ENCODE data around the gene PLTP. TPM values are rescaled to one million over a fixed set of nuclear protein-coding genes. Genes with fewer than 3 reads are reported as not detected.

The PLTP gene
- total RNA-seq, 1 donor from 2014 or later = 27.1 TPM

DNA sequence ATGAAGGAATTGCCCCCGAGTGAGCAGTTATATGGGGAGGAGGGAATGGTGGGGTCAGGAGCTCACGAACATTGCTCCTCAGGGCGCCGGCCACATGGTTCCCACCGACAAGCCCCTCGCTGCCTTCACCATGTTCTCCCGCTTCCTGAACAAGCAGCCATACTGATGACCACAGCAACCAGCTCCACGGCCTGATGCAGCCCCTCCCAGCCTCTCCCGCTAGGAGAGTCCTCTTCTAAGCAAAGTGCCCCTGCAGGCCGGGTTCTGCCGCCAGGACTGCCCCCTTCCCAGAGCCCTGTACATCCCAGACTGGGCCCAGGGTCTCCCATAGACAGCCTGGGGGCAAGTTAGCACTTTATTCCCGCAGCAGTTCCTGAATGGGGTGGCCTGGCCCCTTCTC, 13.7 kb downstream of the PLTP start:
- DNase-seq = no peak

- DNase-seq = no peak
These were observed 14.3 kb downstream of the PLTP start for GRCh38 chr20:45897692-45898091.

GRCh38 chr20:45897289-45897688, 14.7 kb downstream of the PLTP start:
- DNase-seq = no peak

- no peak for DNase-seq
These were observed 15.3 kb downstream of the PLTP start for GRCh38 chr20:45896641-45897161.

DNA sequence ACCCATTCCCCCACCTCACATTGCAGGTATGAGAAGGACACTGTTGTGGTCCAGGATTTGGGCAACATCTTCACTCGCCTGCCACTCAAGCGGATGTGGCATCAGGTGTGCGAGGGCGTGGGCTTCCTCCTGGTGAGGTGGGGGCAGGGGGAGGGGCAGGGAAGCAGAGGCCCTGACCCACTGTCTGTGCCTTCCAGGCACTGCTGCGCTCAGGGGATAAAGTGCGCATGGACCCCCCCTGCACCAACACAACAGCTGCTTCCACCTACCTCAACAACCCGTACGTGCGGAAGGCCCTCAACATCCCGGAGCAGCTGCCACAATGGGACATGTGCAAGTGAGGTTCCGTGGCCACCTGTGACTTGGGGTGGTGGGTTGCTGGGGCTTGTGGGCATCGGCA, 17.2 kb downstream of the PLTP start:
- no peak for DNase-seq

GRCh38 chr20:45893831-45894230, 18.1 kb downstream of the PLTP start:
- DNase-seq = no peak

DNA sequence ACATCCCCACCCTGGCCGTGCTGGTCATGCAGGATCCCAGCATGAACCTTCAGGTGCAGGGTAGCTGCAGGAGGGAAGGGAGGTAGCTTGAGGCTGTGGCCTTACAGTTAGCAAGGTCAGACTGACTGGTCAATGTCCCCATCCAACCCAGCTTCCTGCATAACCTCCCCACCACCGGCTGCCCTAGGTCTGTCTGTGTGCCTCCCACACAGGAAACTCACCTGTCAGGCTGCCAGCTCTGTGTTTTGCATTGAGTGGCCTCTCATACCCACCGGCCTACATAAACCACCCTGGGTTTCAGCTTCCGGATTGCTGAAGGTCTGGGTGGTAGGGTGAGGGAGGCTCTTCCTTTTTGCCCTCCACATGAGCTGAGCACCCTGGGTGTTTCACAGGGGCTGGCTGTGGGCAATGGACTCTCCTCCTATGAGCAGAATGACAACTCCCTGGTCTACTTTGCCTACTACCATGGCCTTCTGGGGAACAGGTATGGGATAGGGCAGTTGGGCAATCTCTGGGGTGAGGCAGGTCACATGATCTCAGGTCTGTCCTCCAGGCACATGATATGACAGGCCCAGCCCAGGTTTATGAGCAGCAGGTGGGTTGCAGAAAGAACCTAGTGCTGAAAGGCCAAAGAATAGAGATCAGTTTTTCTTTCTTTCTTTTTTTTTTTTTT, 19.0 kb downstream of the PLTP start:
- no peak for DNase-seq

GRCh38 chr20:45892049-45892825, 19.7 kb downstream of the PLTP start:
- DNase-seq = no peak

DNA sequence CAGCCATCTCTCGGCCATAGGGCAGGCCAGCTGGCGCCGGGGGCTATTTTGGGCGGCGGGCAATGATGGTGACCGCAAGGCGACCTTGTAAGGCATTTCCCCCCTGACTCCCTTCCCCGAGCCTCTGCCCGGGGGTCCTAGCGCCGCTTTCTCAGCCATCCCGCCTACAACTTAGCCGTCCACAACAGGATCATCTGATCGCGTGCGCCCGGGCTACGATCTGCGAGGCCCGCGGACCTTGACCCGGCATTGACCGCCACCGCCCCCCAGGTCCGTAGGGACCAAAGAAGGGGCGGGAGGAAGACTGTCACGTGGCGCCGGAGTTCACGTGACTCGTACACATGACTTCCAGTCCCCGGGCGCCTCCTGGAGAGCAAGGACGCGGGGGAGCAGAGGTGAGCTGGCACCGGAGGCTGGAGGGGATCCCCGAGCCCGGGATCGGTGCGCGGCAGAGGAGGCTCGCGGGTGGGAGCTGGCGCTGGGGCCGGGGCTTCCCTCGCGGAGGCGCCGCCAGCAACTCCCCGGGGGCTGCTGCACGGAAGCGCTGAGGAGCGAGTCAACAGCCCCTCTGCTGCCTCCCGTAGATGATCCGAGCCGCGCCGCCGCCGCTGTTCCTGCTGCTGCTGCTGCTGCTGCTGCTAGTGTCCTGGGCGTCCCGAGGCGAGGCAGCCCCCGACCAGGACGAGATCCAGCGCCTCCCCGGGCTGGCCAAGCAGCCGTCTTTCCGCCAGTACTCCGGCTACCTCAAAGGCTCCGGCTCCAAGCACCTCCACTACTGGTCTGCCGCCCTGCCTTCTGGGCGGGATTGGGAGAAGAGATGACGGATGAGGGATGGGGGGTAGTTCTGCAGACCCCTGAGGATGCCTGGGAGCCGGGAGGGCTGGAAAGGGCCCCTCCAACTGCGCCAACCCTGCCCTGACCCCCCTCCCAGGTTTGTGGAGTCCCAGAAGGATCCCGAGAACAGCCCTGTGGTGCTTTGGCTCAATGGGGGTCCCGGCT, 20.7 kb downstream of the PLTP start, which contains the start of the genes CTSA and NEURL2:
CTSA (plus strand) TSS at position 351 of the 999 bp plus-strand sequence; CDS start at position 585, 234 bp downstream.
NEURL2 (minus strand) TSS at position 224 of the 999 bp plus-strand sequence; CDS start at position 7, 217 bp downstream.
- peak; percentile 81 for DNase-seq

GRCh38 chr20:45890077-45890984, 21.6 kb downstream of the PLTP start:
- peak; percentile 60 for DNase-seq

- no peak for DNase-seq
These were observed 23.3 kb downstream of the PLTP start for GRCh38 chr20:45888681-45889080.

- DNase-seq = no peak
These were observed 24.6 kb downstream of the PLTP start, which contains the start of gene SPATA25 for GRCh38 chr20:45887346-45887715. Gene SPATA25, minus strand, starts transcription at chr20:45887622. Its CDS starts 32 bp downstream, at chr20:45887590.

DNA sequence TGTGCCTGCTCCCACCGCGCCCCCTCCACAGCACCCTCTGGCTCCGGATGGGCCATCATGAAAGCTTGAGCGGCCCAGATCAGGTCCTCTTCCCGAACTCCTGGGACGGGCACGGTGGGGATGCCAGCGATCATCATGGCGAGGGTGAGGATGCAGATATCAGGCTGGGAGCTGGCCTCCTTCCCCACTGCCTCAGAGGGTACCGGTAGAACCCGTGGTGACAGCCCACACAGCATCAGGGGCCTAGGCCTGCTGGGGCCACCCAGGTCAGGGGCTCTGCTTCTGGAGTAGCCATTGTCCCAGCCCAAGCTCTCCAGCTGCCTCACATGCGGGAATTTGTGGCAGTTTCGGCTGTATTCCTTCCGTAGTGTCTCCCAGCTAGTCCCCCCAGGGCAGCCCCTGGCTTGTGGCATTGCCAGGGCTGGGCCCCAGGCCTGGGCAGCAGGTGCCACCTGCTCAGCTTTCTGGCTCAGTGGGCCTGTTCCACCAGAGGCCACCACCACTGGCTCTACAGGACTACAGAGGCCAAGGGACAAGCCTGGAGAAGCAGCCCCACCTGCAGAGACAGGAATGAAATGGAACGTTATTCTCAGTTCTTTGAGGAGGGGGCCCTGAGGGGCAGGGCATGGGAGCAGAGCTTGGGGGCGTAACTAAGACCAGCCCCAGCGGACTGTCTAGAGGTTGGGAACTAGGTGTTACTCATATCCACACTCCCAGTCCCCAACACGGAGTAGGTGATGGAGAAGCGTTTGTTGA, 25.2 kb downstream of the PLTP start:
- no peak for DNase-seq

DNA sequence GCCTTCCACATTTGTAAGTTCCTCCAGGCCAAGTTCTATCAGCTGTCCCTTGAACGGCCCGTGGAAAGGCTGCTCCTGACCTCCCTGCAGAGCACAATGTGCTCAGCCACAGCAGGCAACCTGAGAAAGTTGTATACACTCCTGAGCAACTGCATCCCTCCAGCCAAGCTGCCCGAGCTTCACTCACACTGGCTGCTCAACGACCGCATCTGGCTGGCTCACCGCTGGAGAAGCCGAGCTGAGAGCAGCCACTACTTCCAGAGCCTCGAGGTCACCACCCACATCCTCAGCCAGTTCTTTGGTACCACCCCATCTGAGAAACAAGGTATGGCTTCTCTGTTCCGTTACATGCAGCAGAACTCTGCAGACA, 28.9 kb downstream of the PLTP start:
- DNase-seq = no peak

- no peak for DNase-seq
These were observed 29.4 kb downstream of the PLTP start for GRCh38 chr20:45882469-45883099.

GRCh38 chr20:45880988-45881788, 30.8 kb downstream of the PLTP start, which contains the start of gene ZSWIM1:
Gene ZSWIM1, plus strand, starts transcription at chr20:45881227. Its CDS starts 1,366 bp downstream, at chr20:45882593.
- peak; percentile 99 for DNase-seq

- peak; percentile 41 for DNase-seq
These were observed 33.7 kb downstream of the PLTP start for GRCh38 chr20:45878076-45878761.

- no peak for DNase-seq
These were observed 37.4 kb downstream of the PLTP start for GRCh38 chr20:45874576-45874975.

Measured in skin of body (tissue), 2 donors.